Measurements from ENCODE around the gene C2CD2L.
A peak's percentile ranks its signal among the peaks of the same experiment; 100 is the strongest.
"Not testable (repeated sequence)": the region's sequence is repeated elsewhere in the genome, so short reads cannot be mapped to it uniquely, and the experiment has no call there.

C2CD2L gene

GRCh38 chr11:119106564-119107537 lies at the start of gene C2CD2L:
TSS of gene C2CD2L (plus strand) at chr11:119107344. CDS start at chr11:119107742, 398 bp downstream.
- DNase-seq: peak; percentile 93

- not testable (repeated sequence) for DNase-seq
These were observed 48.0 kb upstream of the C2CD2L start for GRCh38 chr11:119059128-119059527.

GRCh38 chr11:119061256-119061655 lies 45.9 kb upstream of the C2CD2L start:
- DNase-seq: no peak

- DNase-seq: no peak
These were observed 44.4 kb upstream of the C2CD2L start for GRCh38 chr11:119062779-119063178.

GRCh38 chr11:119065369-119065768 lies 41.8 kb upstream of the C2CD2L start:
- peak; percentile 52 for DNase-seq

- peak; percentile 99 for DNase-seq
These were observed 39.5 kb upstream of the C2CD2L start, which contains the start of gene VPS11 for GRCh38 chr11:119067371-119068222. TSS of gene VPS11 (plus strand) at chr11:119067818. CDS start at chr11:119067824, 6 bp downstream.

- no peak for DNase-seq
These were observed 29.3 kb upstream of the C2CD2L start for GRCh38 chr11:119077839-119078238.

- DNase-seq: no peak
These were observed 28.3 kb upstream of the C2CD2L start for GRCh38 chr11:119078675-119079420.

- no peak for DNase-seq
These were observed 25.4 kb upstream of the C2CD2L start for GRCh38 chr11:119081682-119082260.

- peak; percentile 95 for DNase-seq
These were observed 22.3 kb upstream of the C2CD2L start, which contains the start of gene HMBS for GRCh38 chr11:119084663-119085436. TSS of gene HMBS (plus strand) at chr11:119084881. CDS start at chr11:119085034, 153 bp downstream.

GRCh38 chr11:119085437-119085847 lies 21.7 kb upstream of the C2CD2L start:
- DNase-seq: peak; percentile 59

- no peak for DNase-seq
These were observed 20.0 kb upstream of the C2CD2L start for GRCh38 chr11:119087123-119087522.

- DNase-seq: no peak
These were observed 19.4 kb upstream of the C2CD2L start for GRCh38 chr11:119087747-119088241.

- no peak for DNase-seq
These were observed 18.7 kb upstream of the C2CD2L start for GRCh38 chr11:119088406-119088805.

- DNase-seq: no peak
These were observed 17.8 kb upstream of the C2CD2L start for GRCh38 chr11:119089319-119089718.

GRCh38 chr11:119091178-119091577 lies 16.0 kb upstream of the C2CD2L start:
- DNase-seq: peak; percentile 19

- DNase-seq: peak; percentile 34
These were observed 14.9 kb upstream of the C2CD2L start for GRCh38 chr11:119091966-119092879.

GRCh38 chr11:119092880-119093842 lies 14.0 kb upstream of the C2CD2L start:
- no peak for DNase-seq
